Nephron (organoid): Measurements from ENCODE around the gene ANKRD65.

Experiments used
- H3K27ac Mint-ChIP-seq, 3 experiments: 2 replicates each; pipeline ENCODE4 v1.8.0; 2020; ENCODE audit warnings: mixed read lengths in 3 of 3, mild to moderate bottlenecking in 2 of 3, moderate library complexity in 1 of 3
- H3K27me3 Mint-ChIP-seq: 2 replicates; pipeline ENCODE4 v1.8.0; 2021; ENCODE audit warnings: low read depth, mild to moderate bottlenecking, moderate library complexity, mixed read lengths
- H3K36me3 Mint-ChIP-seq: 2 replicates; pipeline ENCODE4 v1.8.0; 2020; ENCODE audit warnings: low read depth, mixed read lengths
- H3K4me1 Mint-ChIP-seq: 2 replicates; pipeline ENCODE4 v1.8.0; 2020; ENCODE audit warnings: mixed read lengths
- H3K4me3 Mint-ChIP-seq, 3 experiments: 2 replicates each; pipeline ENCODE4 v1.8.0; 2020; ENCODE audit warnings: mild to moderate bottlenecking in 3 of 3, mixed read lengths in 3 of 3, moderate library complexity in 2 of 3
- H3K9me3 Mint-ChIP-seq: 2 replicates; pipeline ENCODE4 v1.8.0; 2020; ENCODE audit warnings: mixed read lengths
- CTCF ChIP-seq, 3 experiments: fragments of 200-600 bp; sonication (generic); IDR thresholded peaks; one replicate each; pipeline ENCODE4 v1.5.0; 2021; ENCODE audit warnings: antibody characterized with exemption in 3 of 3; ENCODE audit not compliant: unreplicated experiment in 3 of 3

ANKRD65 gene

GRCh38 chr1:1374589-1374928 is 46.5 kb downstream of the ANKRD65 start:
- Mint-ChIP-seq H3K4me3 (peak overlapping the region; percentile 86 to 91 (median 88)), H3K36me3 (no peaks in the 10 kb centered on the region), H3K4me1 (peaks cover 6% of the 10 kb centered on the region), H3K27ac (no peak overlapping the region), H3K27me3 (no peaks in the 10 kb centered on the region), H3K9me3 (no peaks in the 10 kb centered on the region)
- no peak for TF ChIP-seq CTCF (IDR thresholded peaks at IDR 0.05; ENCODE audit: unreplicated experiment in 3 of 3)

DNA sequence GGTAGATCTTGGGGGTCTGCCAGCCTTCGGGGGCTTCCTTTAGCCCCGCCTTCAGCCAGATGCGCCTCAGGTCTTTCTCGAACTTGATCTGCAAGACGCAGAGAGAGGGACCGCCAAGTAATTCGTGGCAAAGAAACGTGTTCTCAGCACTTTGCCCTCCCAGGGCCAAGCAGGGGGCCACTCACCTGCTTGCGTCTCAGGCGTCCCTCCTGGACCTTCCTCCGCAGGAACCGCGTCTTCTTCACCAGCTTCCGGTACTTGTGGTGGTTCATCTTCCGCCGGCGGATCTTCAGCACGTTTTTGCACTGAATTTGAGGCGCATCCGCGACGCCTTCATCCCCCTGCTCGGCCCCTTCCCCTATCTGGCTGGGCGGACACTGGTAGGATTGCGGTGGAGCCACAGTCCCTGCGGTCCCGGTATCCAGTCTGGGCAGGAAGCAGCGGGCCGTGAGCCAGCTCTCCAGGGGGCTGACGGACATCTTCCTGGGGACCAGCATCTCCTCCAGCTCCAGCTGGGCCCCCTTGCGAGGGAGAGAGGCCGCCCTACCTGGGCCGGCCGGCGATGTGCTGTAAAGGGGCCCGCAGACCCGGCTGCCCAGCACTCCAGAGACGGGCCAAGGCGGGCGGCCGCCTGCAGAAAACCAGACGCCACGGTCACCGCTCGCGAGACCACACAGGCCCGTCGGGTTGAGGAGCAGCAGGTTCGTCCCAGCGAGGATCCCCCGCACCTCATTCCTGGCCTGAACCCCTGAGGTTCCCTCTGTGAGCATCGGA is 47.1 kb downstream of the ANKRD65 start:
- H3K9me3 Mint-ChIP-seq = no peaks in the 10 kb centered on the region
- TF ChIP-seq CTCF (IDR thresholded peaks at IDR 0.05; ENCODE audit: unreplicated experiment in 3 of 3) = no peak
- peaks cover 6% of the 10 kb centered on the region for H3K4me1 Mint-ChIP-seq
- no peaks in the 10 kb centered on the region for H3K27me3 Mint-ChIP-seq
- H3K36me3 Mint-ChIP-seq = no peaks in the 10 kb centered on the region
- H3K4me3 Mint-ChIP-seq = peak overlapping the region; percentile 86 to 91 (median 88)
- no peak overlapping the region for H3K27ac Mint-ChIP-seq

GRCh38 chr1:1373051-1373814 is 47.8 kb downstream of the ANKRD65 start:
- Mint-ChIP-seq H3K4me1 (peaks cover 6% of the 10 kb centered on the region), H3K27me3 (peaks cover 4% of the 10 kb centered on the region), H3K4me3 (peak overlapping the region; percentile 74 to 91 (median 88)), H3K27ac (no peak overlapping the region), H3K9me3 (no peaks in the 10 kb centered on the region), H3K36me3 (no peaks in the 10 kb centered on the region)
- no peak for TF ChIP-seq CTCF (IDR thresholded peaks at IDR 0.05; ENCODE audit: unreplicated experiment in 3 of 3)

- H3K4me1 Mint-ChIP-seq = peaks cover 6% of the 10 kb centered on the region
- H3K27ac Mint-ChIP-seq = no peak overlapping the region
- TF ChIP-seq CTCF (IDR thresholded peaks at IDR 0.05; ENCODE audit: unreplicated experiment in 3 of 3) = peak; percentile 94 to 95 (median 94)
- no peaks in the 10 kb centered on the region for H3K36me3 Mint-ChIP-seq
- peak overlapping the region; percentile 68 to 77 (median 71) for H3K4me3 Mint-ChIP-seq
- H3K9me3 Mint-ChIP-seq = no peaks in the 10 kb centered on the region
- peaks cover 4% of the 10 kb centered on the region for H3K27me3 Mint-ChIP-seq
Measured at GRCh38 chr1:1371746-1372711, 49.0 kb downstream of the ANKRD65 start.

GRCh38 chr1:1371364-1371745 is 49.7 kb downstream of the ANKRD65 start:
- Mint-ChIP-seq H3K4me3 (no peak overlapping the region), H3K4me1 (peaks cover 6% of the 10 kb centered on the region), H3K27me3 (peaks cover 4% of the 10 kb centered on the region), H3K9me3 (no peaks in the 10 kb centered on the region), H3K36me3 (no peaks in the 10 kb centered on the region), H3K27ac (no peak overlapping the region)
- TF ChIP-seq CTCF (IDR thresholded peaks at IDR 0.05; ENCODE audit: unreplicated experiment in 3 of 3) = no peak
